Measurements from ENCODE around the gene JARID2. TPM values are rescaled to one million over a fixed set of nuclear protein-coding genes. Genes with fewer than 3 reads are reported as not detected.

JARID2 gene
- polyA plus RNA-seq, 1 donor (not counting 4 experiments of a cell fraction or from before 2014, with no cell fraction given): 11.0 TPM

- no peaks in the 10 kb centered on the region for H3K27me3 ChIP-seq (ENCODE audit: control insufficient read depth, extremely low read depth, insufficient read depth, low read length)
- H3K79me2 ChIP-seq (ENCODE audit: control insufficient read depth, insufficient read depth, low read length): peaks cover 94% of the 10 kb centered on the region
- H3K27ac ChIP-seq (ENCODE audit: control insufficient read depth, insufficient read depth, low read length): no peak overlapping the region
- DNase-seq (ENCODE audit: low read depth, low spot score) (no peak), FAIRE-seq (no peak)
- no peak overlapping the region for H3K9ac ChIP-seq (ENCODE audit: control insufficient read depth, extremely low read depth, insufficient read depth, low read length)
- H4K20me1 ChIP-seq (ENCODE audit: control insufficient read depth, extremely low read depth, insufficient read depth, low read length): peaks cover 11% of the 10 kb centered on the region
- H3K4me1 ChIP-seq (ENCODE audit: control insufficient read depth, extremely low read depth, insufficient read depth, low read length): peaks cover 9% of the 10 kb centered on the region
- no peaks in the 10 kb centered on the region for H3K9me3 ChIP-seq (ENCODE audit: control insufficient read depth, low read depth, low read length)
- no peak overlapping the region for H3K4me2 ChIP-seq (ENCODE audit: control insufficient read depth, extremely low read depth, insufficient read depth, low read depth, low read length)
- no peak for TF ChIP-seq EZH2 (IDR thresholded peaks at IDR 0.05; ENCODE audit: low read length)
- TF ChIP-seq CTCF (optimal IDR thresholded peaks at IDR 0.05 in 1 of 3, IDR thresholded peaks at IDR 0.05 in 1 of 3, conservative IDR thresholded peaks at IDR 0.05 in 1 of 3; ENCODE audit: extremely low read depth in 1 of 3, insufficient read depth in 2 of 3, low read length in 3 of 3): no peak
- no peak overlapping the region for H2AFZ ChIP-seq (ENCODE audit: control insufficient read depth, low read length)
- peaks cover 8% of the 10 kb centered on the region for H3K9me1 ChIP-seq (ENCODE audit: control insufficient read depth, extremely low read depth, insufficient read depth, low read length)
- H3K4me3 ChIP-seq (ENCODE audit: control insufficient read depth in 2 of 3, extremely low read depth in 1 of 3, insufficient read depth in 2 of 3, low read depth in 1 of 3, low read length in 3 of 3): no peak overlapping the region
- H3K36me3 ChIP-seq (ENCODE audit: control insufficient read depth in 2 of 2, extremely low read depth in 1 of 2, insufficient read depth in 2 of 2, low read length in 2 of 2): peaks cover 0 to 3% of the 10 kb centered on the region in 2 experiments
- dilution Hi-C loops (cut with MboI; ENCODE audit: extremely low pct_ligation_motif_present, low sequenced_read_pairs): no loop called here
Measured at GRCh38 chr6:15276036-15276985, 30.4 kb downstream of the JARID2 start.

GRCh38 chr6:15279047-15279661 is 33.3 kb downstream of the JARID2 start:
- FAIRE-seq: no peak
- no peaks in the 10 kb centered on the region for H3K9me3 ChIP-seq (ENCODE audit: control insufficient read depth, low read depth, low read length)
- DNase-seq (ENCODE audit: low read depth, low spot score): no peak
- peaks cover 11% of the 10 kb centered on the region for H3K4me1 ChIP-seq (ENCODE audit: control insufficient read depth, extremely low read depth, insufficient read depth, low read length)
- H3K9me1 ChIP-seq (ENCODE audit: control insufficient read depth, extremely low read depth, insufficient read depth, low read length): peaks cover 8% of the 10 kb centered on the region
- H2AFZ ChIP-seq (ENCODE audit: control insufficient read depth, low read length): no peak overlapping the region
- H3K36me3 ChIP-seq (ENCODE audit: control insufficient read depth in 2 of 2, extremely low read depth in 1 of 2, insufficient read depth in 2 of 2, low read length in 2 of 2): peaks cover 0 to 3% of the 10 kb centered on the region in 2 experiments
- peaks cover 91% of the 10 kb centered on the region for H3K79me2 ChIP-seq (ENCODE audit: control insufficient read depth, insufficient read depth, low read length)
- no peak overlapping the region for H3K4me3 ChIP-seq (ENCODE audit: control insufficient read depth in 2 of 3, extremely low read depth in 1 of 3, insufficient read depth in 2 of 3, low read depth in 1 of 3, low read length in 3 of 3)
- H3K27me3 ChIP-seq (ENCODE audit: control insufficient read depth, extremely low read depth, insufficient read depth, low read length): no peaks in the 10 kb centered on the region
- no peak overlapping the region for H3K9ac ChIP-seq (ENCODE audit: control insufficient read depth, extremely low read depth, insufficient read depth, low read length)
- no peak overlapping the region for H3K4me2 ChIP-seq (ENCODE audit: control insufficient read depth, extremely low read depth, insufficient read depth, low read depth, low read length)
- no peak for TF ChIP-seq EZH2 (IDR thresholded peaks at IDR 0.05; ENCODE audit: low read length)
- TF ChIP-seq CTCF (optimal IDR thresholded peaks at IDR 0.05 in 1 of 3, IDR thresholded peaks at IDR 0.05 in 1 of 3, conservative IDR thresholded peaks at IDR 0.05 in 1 of 3; ENCODE audit: extremely low read depth in 1 of 3, insufficient read depth in 2 of 3, low read length in 3 of 3): no peak
- dilution Hi-C loops (cut with MboI; ENCODE audit: extremely low pct_ligation_motif_present, low sequenced_read_pairs): no loop called here
- H3K27ac ChIP-seq (ENCODE audit: control insufficient read depth, insufficient read depth, low read length): no peak overlapping the region
- H4K20me1 ChIP-seq (ENCODE audit: control insufficient read depth, extremely low read depth, insufficient read depth, low read length): peaks cover 11% of the 10 kb centered on the region

Data from keratinocyte (primary cell).